Loucy (cell line): Measurements from ENCODE around the gene GSK3B.

Experiments
- H2AFZ ChIP-seq: fragments of 200-600 bp; sonication (generic); 2 replicates; pipeline ENCODE4 v1.6.0; 2016; ENCODE audit warnings: antibody characterized with exemption, mild to moderate bottlenecking, low read length, moderate library complexity
- H3F3A ChIP-seq: fragments of 200-600 bp; 2 replicates; pipeline ENCODE4 v1.6.0; 2016; ENCODE audit warnings: antibody characterized with exemption, low read depth, mild to moderate bottlenecking
- H3K27me3 ChIP-seq: fragments of 200-600 bp; sonication (generic); 2 replicates; pipeline ENCODE4 v1.6.1; 2014; ENCODE audit warnings: low read length, mild to moderate bottlenecking; ENCODE audit not compliant: insufficient read depth, poor library complexity, severe bottlenecking
- H3K36me3 ChIP-seq: fragments of 200-600 bp; sonication (generic); 2 replicates; pipeline ENCODE4 v1.6.1; 2016; ENCODE audit warnings: low read length; ENCODE audit not compliant: insufficient read depth
- H3K4me1 ChIP-seq: fragments of 200-600 bp; sonication (generic); 2 replicates; pipeline ENCODE4 v1.5.1; 2014; ENCODE audit warnings: low read length, mild to moderate bottlenecking; ENCODE audit not compliant: insufficient read depth, poor library complexity, severe bottlenecking
- H3K4me2 ChIP-seq: fragments of 200-600 bp; sonication (generic); 2 replicates; pipeline ENCODE4 v1.6.0; 2014; ENCODE audit warnings: antibody characterized with exemption, low read length, low read depth, mild to moderate bottlenecking; ENCODE audit not compliant: poor library complexity, severe bottlenecking
- H3K4me3 ChIP-seq: fragments of 200-600 bp; sonication (generic); 2 replicates; pipeline ENCODE4 v1.5.1; 2014; ENCODE audit warnings: low read length, mild to moderate bottlenecking, mixed read lengths; ENCODE audit not compliant: poor library complexity, severe bottlenecking
- H3K79me2 ChIP-seq: fragments of 200-600 bp; sonication (generic); 2 replicates; pipeline ENCODE4 v1.6.1; 2014; ENCODE audit warnings: low read length; ENCODE audit not compliant: insufficient read depth
- H3K9ac ChIP-seq: fragments of 200-600 bp; sonication (generic); 2 replicates; pipeline ENCODE4 v1.6.0; 2014; ENCODE audit warnings: mild to moderate bottlenecking, low read depth, low read length, moderate library complexity; ENCODE audit not compliant: poor library complexity, severe bottlenecking
- H3K9me2 ChIP-seq: fragments of 200-600 bp; sonication (generic); replicated peaks from 2 replicates; pipeline ENCODE4 v1.6.1; 2016; ENCODE audit warnings: low read depth, low read length, mixed read lengths
- H3K9me3 ChIP-seq: fragments of 200-600 bp; sonication (generic); 2 replicates; pipeline ENCODE4 v1.6.1; 2014; ENCODE audit warnings: mild to moderate bottlenecking, antibody characterized with exemption, low read length, low read depth; ENCODE audit not compliant: insufficient read depth
- H4K20me1 ChIP-seq: fragments of 200-600 bp; sonication (generic); 2 replicates; pipeline ENCODE4 v1.6.0; 2014; ENCODE audit warnings: antibody characterized with exemption, low read length, mild to moderate bottlenecking; ENCODE audit not compliant: insufficient read depth, poor library complexity, severe bottlenecking
- CTCF ChIP-seq: fragments of 200-600 bp; sonication (generic); conservative IDR thresholded peaks from 2 replicates; pipeline ENCODE4 v1.5.1; 2014; ENCODE audit warnings: mild to moderate bottlenecking, antibody characterized with exemption, low read length
- EZH2phosphoT487 ChIP-seq: fragments of 200-600 bp; IDR thresholded peaks from 2 replicates; pipeline ENCODE4 v1.6.1; 2018; ENCODE audit warnings: antibody characterized with exemption, mild to moderate bottlenecking, moderate library complexity, borderline replicate concordance

GSK3B gene

GRCh38 chr3:119944091-119944490 lies 150.2 kb downstream of the GSK3B start:
- TF ChIP-seq CTCF (no peak), EZH2phosphoT487 (no peak)
- Histone ChIP-seq H3K9me2 (no peaks in the 10 kb centered on the region), H3F3A (no peaks in the 10 kb centered on the region), H2AFZ (no peak overlapping the region), H3K36me3 (peaks cover 17% of the 10 kb centered on the region), H3K9ac (no peak overlapping the region), H3K79me2 (peaks cover 68% of the 10 kb centered on the region), H3K27me3 (no peaks in the 10 kb centered on the region), H3K4me1 (peaks cover 28% of the 10 kb centered on the region), H4K20me1 (peaks cover 27% of the 10 kb centered on the region), H3K4me3 (no peak overlapping the region), H3K4me2 (peak overlapping the region; percentile 6), H3K9me3 (no peaks in the 10 kb centered on the region)

- Histone ChIP-seq H3K36me3 (peaks cover 9% of the 10 kb centered on the region; the same call in 1 of the 2 replicates), H3K27me3 (no peaks in the 10 kb centered on the region), H3K9me2 (no peaks in the 10 kb centered on the region), H3K9me3 (no peaks in the 10 kb centered on the region), H4K20me1 (peaks cover 72% of the 10 kb centered on the region), H3K9ac (no peak overlapping the region), H3K4me2 (no peak overlapping the region), H3K4me3 (no peak overlapping the region), H3K4me1 (peaks cover 18% of the 10 kb centered on the region), H3K79me2 (peaks cover 92% of the 10 kb centered on the region), H3F3A (0 out of 2 replicates have a peak, but pooled peaks cover 3% of the 10 kb centered on the region), H2AFZ (no peak overlapping the region)
- TF ChIP-seq EZH2phosphoT487 (no peak), CTCF (no peak)
These were observed 155.2 kb downstream of the GSK3B start for GRCh38 chr3:119939077-119939476.

- H2AFZ ChIP-seq = no peak overlapping the region
- H4K20me1 ChIP-seq = peaks cover 77% of the 10 kb centered on the region
- peaks cover 3% of the 10 kb centered on the region; the same call in 1 of the 2 replicates for H3K36me3 ChIP-seq
- H3K9me2 ChIP-seq = no peaks in the 10 kb centered on the region
- 0 out of 2 replicates have a peak, but pooled peaks cover 3% of the 10 kb centered on the region for H3F3A ChIP-seq
- H3K9ac ChIP-seq = peak overlapping the region; percentile 16
- peaks cover 94% of the 10 kb centered on the region for H3K79me2 ChIP-seq
- H3K4me3 ChIP-seq = peak overlapping the region; percentile 42
- peak overlapping the region; percentile 58 for H3K4me2 ChIP-seq
- H3K9me3 ChIP-seq = no peaks in the 10 kb centered on the region
- no peaks in the 10 kb centered on the region for H3K27me3 ChIP-seq
- peaks cover 17% of the 10 kb centered on the region for H3K4me1 ChIP-seq
- TF ChIP-seq EZH2phosphoT487 = no peak
- no peak for TF ChIP-seq CTCF
These were observed 157.0 kb downstream of the GSK3B start for GRCh38 chr3:119937229-119937628.
